GM21619 (cell line): Measurements from ENCODE around the gene LTA4H.
A peak's percentile ranks its signal among the peaks of the same experiment; 100 is the strongest.
"Not testable (repeated sequence)": the region's sequence is repeated elsewhere in the genome, so short reads cannot be mapped to it uniquely, and the experiment has no call there.

Experiments
- ATAC-seq: cut with Tn5 transposase; IDR thresholded peaks from one replicate; pipeline ENCODE4 v1.9.1; 2021; ENCODE audit not compliant: unreplicated experiment

LTA4H gene

GRCh38 chr12:96035283-96036236, at the start of gene LTA4H:
Gene LTA4H, minus strand, starts transcription at chr12:96035587. Its CDS starts 68 bp downstream, at chr12:96035519.
- ATAC-seq, result peak; percentile 87

GRCh38 chr12:96084624-96085023, 49.2 kb upstream of the LTA4H start:
- no peak for ATAC-seq

GRCh38 chr12:96083020-96083719, 47.8 kb upstream of the LTA4H start:
- ATAC-seq, result no peak

GRCh38 chr12:96081596-96081995, 46.2 kb upstream of the LTA4H start:
- ATAC-seq, result no peak

GRCh38 chr12:96078231-96079135, 43.1 kb upstream of the LTA4H start:
- no peak for ATAC-seq

GRCh38 chr12:96077081-96077480, 41.7 kb upstream of the LTA4H start:
- no peak for ATAC-seq

GRCh38 chr12:96075560-96075959, 40.2 kb upstream of the LTA4H start:
- ATAC-seq, result no peak

GRCh38 chr12:96073346-96074330, 38.3 kb upstream of the LTA4H start:
- no peak for ATAC-seq

GRCh38 chr12:96070670-96071279, 35.4 kb upstream of the LTA4H start:
- ATAC-seq, result no peak

- ATAC-seq, result no peak
Observed at GRCh38 chr12:96069511-96070231, 34.3 kb upstream of the LTA4H start.

- no peak for ATAC-seq
Observed at GRCh38 chr12:96068636-96069035, 33.2 kb upstream of the LTA4H start.

- ATAC-seq, result no peak
Observed at GRCh38 chr12:96068111-96068510, 32.7 kb upstream of the LTA4H start.

GRCh38 chr12:96065776-96066175, 30.4 kb upstream of the LTA4H start:
- not testable (repeated sequence) for ATAC-seq

- ATAC-seq, result no peak
Observed at GRCh38 chr12:96064966-96065365, 29.6 kb upstream of the LTA4H start.

- ATAC-seq, result no peak
Observed at GRCh38 chr12:96064271-96064670, 28.9 kb upstream of the LTA4H start.

GRCh38 chr12:96063046-96063445, 27.7 kb upstream of the LTA4H start:
- ATAC-seq, result no peak

GRCh38 chr12:96061864-96062453, 26.6 kb upstream of the LTA4H start:
- ATAC-seq, result peak; percentile 72

- no peak for ATAC-seq
Observed at GRCh38 chr12:96061323-96061722, 25.9 kb upstream of the LTA4H start.
